K562 (cell line): ENCODE measurements around the gene MPV17L2. TPM values are rescaled to one million over a fixed set of nuclear protein-coding genes. Genes with fewer than 3 reads are reported as not detected.
A peak's percentile ranks its signal among the peaks of the same experiment; 100 is the strongest.

Experiments
- BACH1 ChIP-seq: fragments of 200-800 bp; sonication (Bioruptor generic); IDR thresholded peaks from 2 replicates; pipeline ENCODE4 v1.6.1; 2016; ENCODE audit warnings: missing genetic modification characterization, missing compliant biosample characterization
- ESRRB ChIP-seq: fragments of 250-450 bp; sonication (Bioruptor Pico); IDR thresholded peaks from 2 replicates; pipeline ENCODE4 v1.5.0; 2020; ENCODE audit warnings: mild to moderate bottlenecking, moderate library complexity, borderline replicate concordance
- ID3 ChIP-seq, 2 experiments: fragments of 250-450 bp in 1 of 2; fragments of 450-650 bp in 1 of 2; sonication (Bioruptor Pico) in 1 of 2; IDR thresholded peaks; 2 replicates each; pipeline versions ENCODE4 v1.6.1 to v1.8.0; 2016 to 2021; ENCODE audit warnings: mild to moderate bottlenecking in 2 of 2, moderate library complexity in 2 of 2, missing compliant biosample characterization in 1 of 2, missing genetic modification characterization in 1 of 2
- MAFF ChIP-seq: IDR thresholded peaks from 2 replicates; pipeline ENCODE4 v1.6.1; 2012; ENCODE audit warnings: low read length, improper control_type of control experiment
- MBD2 ChIP-seq: sonication (generic); IDR thresholded peaks from 2 replicates; pipeline ENCODE4 v1.6.1; 2016; ENCODE audit warnings: low read depth, borderline replicate concordance
- MYC ChIP-seq, 2 experiments: fragments of 250-450 bp in 1 of 2; sonication (Bioruptor Pico) in 1 of 2; IDR thresholded peaks; 2 replicates each; pipeline versions ENCODE4 v1.5.1 to v1.6.1; 2012 to 2021; ENCODE audit warnings: low read depth in 2 of 2, borderline replicate concordance in 1 of 2, improper control_type of control experiment in 1 of 2, low read length in 1 of 2, mild to moderate bottlenecking in 1 of 2, moderate library complexity in 1 of 2
- POLR3G ChIP-seq: IDR thresholded peaks from 2 replicates; pipeline ENCODE4 v1.6.1; 2011; ENCODE audit not compliant: insufficient read length, insufficient replicate concordance; ENCODE audit errors: extremely low read depth
- RBM22 ChIP-seq: fragments of 200-400 bp; formaldehyde crosslinking; IDR thresholded peaks from 2 replicates; pipeline ENCODE4 v1.6.1; 2018; ENCODE audit warnings: low read length, low read depth; ENCODE audit not compliant: poor library complexity, severe bottlenecking
- SMAD4 ChIP-seq: fragments of 250-450 bp; sonication (Bioruptor Pico); conservative IDR thresholded peaks from 2 replicates; pipeline ENCODE4 v1.8.0; 2021; ENCODE audit warnings: inconsistent platforms, mild to moderate bottlenecking, moderate library complexity
- SP2 ChIP-seq: IDR thresholded peaks from 2 replicates; pipeline ENCODE4 v1.6.1; 2011; ENCODE audit warnings: mild to moderate bottlenecking, low read depth, low read length, moderate library complexity; ENCODE audit not compliant: poor library complexity, severe bottlenecking; ENCODE audit errors: extremely low read depth
- THRAP3 ChIP-seq: fragments of 450-650 bp; IDR thresholded peaks from 2 replicates; pipeline ENCODE4 v1.6.1; 2016; ENCODE audit warnings: mild to moderate bottlenecking, inconsistent platforms, borderline replicate concordance
- ZBTB17 ChIP-seq: fragments of 450-650 bp; formaldehyde crosslinking; IDR thresholded peaks from 2 replicates; pipeline ENCODE4 v1.4.0; 2020; ENCODE audit warnings: mild to moderate bottlenecking
- ZFP30 ChIP-seq: fragments of 250-450 bp; sonication (Bioruptor Pico); IDR thresholded peaks from 2 replicates; pipeline ENCODE4 v1.8.0; 2022; ENCODE audit warnings: moderate library complexity, mild to moderate bottlenecking, inconsistent platforms, borderline replicate concordance
- ZNF24 ChIP-seq: fragments of 450-650 bp; IDR thresholded peaks from 2 replicates; pipeline ENCODE4 v1.6.1; 2016
- polyA plus RNA-seq, 8 experiments: library from polyadenylated mRNA; depleted of rRNA in 4 of 8; stranded (reverse) in 5 of 8; unstranded in 3 of 8; fragments of >200 nt; fragmentation: Nextera tagmentation in 2 of 8; fragmentation: Illumina TruSeq in 1 of 8; extraction: Ambion mirVana in 2 of 8; extraction: Trizol in 1 of 8; gene quantifications; 2 replicates each; pipeline versions ENCODE4 v1.2.1 to v1.2.3, GENCODE V29; 2011 to 2014; ENCODE audit warnings: inconsistent platforms in 1 of 8, missing spikeins in 1 of 8
- total RNA-seq, 7 experiments: library from RNA; depleted of rRNA in 6 of 7; stranded (reverse); fragments of >200 nt in 6 of 7; fragmentation: Illumina TruSeq in 2 of 7; extraction: Trizol in 2 of 7; gene quantifications; 2 replicates each; pipeline versions ENCODE4 v1.2.1 to v1.2.3, GENCODE V29; 2011 to 2021; ENCODE audit warnings: low replicate concordance in 1 of 7
- TF ChIP-seq, protein P1 (sequence below): sonication (generic); formaldehyde crosslinking; IDR thresholded peaks from 2 replicates; pipeline ENCODE4 v1.8.0; 2022; ENCODE audit warnings: missing genetic modification reagents, mild to moderate bottlenecking, moderate library complexity, borderline replicate concordance
- TF ChIP-seq, protein P2 (sequence below), 3 experiments: fragments of 200-800 bp in 1 of 3; fragments of 250-450 bp in 1 of 3; fragments of 450-650 bp in 1 of 3; sonication (Bioruptor Pico) in 1 of 3; sonication (Bioruptor generic) in 1 of 3; formaldehyde crosslinking in 1 of 3; IDR thresholded peaks; 2 replicates each; pipeline versions ENCODE4 v1.6.1 to v1.8.0; 2016 to 2022; ENCODE audit warnings: mild to moderate bottlenecking in 2 of 3, missing genetic modification characterization in 2 of 3, missing compliant biosample characterization in 1 of 3, moderate library complexity in 1 of 3
- TF ChIP-seq, protein P3 (sequence below): fragments of 450-650 bp; IDR thresholded peaks from 2 replicates; pipeline ENCODE4 v1.6.1; 2014; ENCODE audit warnings: low read depth, mild to moderate bottlenecking, moderate library complexity, borderline replicate concordance

The MPV17L2 gene
- total and polyA plus RNA-seq, 9 of the 15 experiments (the other 6 are each of a cell fraction or from before 2014, with no cell fraction given) = 10.6 to 60.2 (median 28.5) TPM

GRCh38 chr19:18160971-18161635 lies 31.9 kb upstream of the MPV17L2 start (continued):
- TF ChIP-seq, protein P1, sequence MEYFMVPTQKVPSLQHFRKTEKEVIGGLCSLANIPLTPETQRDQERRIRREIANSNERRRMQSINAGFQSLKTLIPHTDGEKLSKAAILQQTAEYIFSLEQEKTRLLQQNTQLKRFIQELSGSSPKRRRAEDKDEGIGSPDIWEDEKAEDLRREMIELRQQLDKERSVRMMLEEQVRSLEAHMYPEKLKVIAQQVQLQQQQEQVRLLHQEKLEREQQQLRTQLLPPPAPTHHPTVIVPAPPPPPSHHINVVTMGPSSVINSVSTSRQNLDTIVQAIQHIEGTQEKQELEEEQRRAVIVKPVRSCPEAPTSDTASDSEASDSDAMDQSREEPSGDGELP = peak; percentile 5; the same call in 1 of the 2 replicates
- TF ChIP-seq ZFP30 (CRISPR knock-in tag) = no peak
- TF ChIP-seq ID3 (CRISPR knock-in tag; IDR thresholded peaks at IDR 0.05) = no peak
- no peak for TF ChIP-seq ID3 (tag; IDR thresholded peaks at IDR 0.05)
- 0 out of 2 replicates have a peak, but pooled peaks have one; percentile 48 for TF ChIP-seq ZBTB17
- TF ChIP-seq, protein P2, sequence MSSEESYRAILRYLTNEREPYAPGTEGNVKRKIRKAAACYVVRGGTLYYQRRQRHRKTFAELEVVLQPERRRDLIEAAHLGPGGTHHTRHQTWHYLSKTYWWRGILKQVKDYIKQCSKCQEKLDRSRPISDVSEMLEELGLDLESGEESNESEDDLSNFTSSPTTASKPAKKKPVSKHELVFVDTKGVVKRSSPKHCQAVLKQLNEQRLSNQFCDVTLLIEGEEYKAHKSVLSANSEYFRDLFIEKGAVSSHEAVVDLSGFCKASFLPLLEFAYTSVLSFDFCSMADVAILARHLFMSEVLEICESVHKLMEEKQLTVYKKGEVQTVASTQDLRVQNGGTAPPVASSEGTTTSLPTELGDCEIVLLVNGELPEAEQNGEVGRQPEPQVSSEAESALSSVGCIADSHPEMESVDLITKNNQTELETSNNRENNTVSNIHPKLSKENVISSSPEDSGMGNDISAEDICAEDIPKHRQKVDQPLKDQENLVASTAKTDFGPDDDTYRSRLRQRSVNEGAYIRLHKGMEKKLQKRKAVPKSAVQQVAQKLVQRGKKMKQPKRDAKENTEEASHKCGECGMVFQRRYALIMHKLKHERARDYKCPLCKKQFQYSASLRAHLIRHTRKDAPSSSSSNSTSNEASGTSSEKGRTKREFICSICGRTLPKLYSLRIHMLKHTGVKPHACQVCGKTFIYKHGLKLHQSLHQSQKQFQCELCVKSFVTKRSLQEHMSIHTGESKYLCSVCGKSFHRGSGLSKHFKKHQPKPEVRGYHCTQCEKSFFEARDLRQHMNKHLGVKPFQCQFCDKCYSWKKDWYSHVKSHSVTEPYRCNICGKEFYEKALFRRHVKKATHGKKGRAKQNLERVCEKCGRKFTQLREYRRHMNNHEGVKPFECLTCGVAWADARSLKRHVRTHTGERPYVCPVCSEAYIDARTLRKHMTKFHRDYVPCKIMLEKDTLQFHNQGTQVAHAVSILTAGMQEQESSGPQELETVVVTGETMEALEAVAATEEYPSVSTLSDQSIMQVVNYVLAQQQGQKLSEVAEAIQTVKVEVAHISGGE (CRISPR knock-in tag; IDR thresholded peaks at IDR 0.05) = no peak; a peak in 1 of 6 replicates
- TF ChIP-seq SP2 = no peak
- TF ChIP-seq POLR3G = no peak
- TF ChIP-seq THRAP3 = no peak
- TF ChIP-seq SMAD4 (CRISPR knock-in tag) = peak; percentile 61
- no peak for TF ChIP-seq BACH1 (tag)
- TF ChIP-seq RBM22 = no peak
- no peak; the same call in 1 of the 2 replicates for TF ChIP-seq ZNF24
- no peak for TF ChIP-seq MBD2
- TF ChIP-seq MAFF = no peak
- TF ChIP-seq ESRRB (CRISPR knock-in tag) = no peak
- TF ChIP-seq MYC (IDR thresholded peaks at IDR 0.05; ENCODE audit: low read depth, low read length) = peak; percentile 97
- TF ChIP-seq MYC (CRISPR knock-in tag; IDR thresholded peaks at IDR 0.05; ENCODE audit: borderline replicate concordance, low read depth) = no peak
- TF ChIP-seq, protein P3, sequence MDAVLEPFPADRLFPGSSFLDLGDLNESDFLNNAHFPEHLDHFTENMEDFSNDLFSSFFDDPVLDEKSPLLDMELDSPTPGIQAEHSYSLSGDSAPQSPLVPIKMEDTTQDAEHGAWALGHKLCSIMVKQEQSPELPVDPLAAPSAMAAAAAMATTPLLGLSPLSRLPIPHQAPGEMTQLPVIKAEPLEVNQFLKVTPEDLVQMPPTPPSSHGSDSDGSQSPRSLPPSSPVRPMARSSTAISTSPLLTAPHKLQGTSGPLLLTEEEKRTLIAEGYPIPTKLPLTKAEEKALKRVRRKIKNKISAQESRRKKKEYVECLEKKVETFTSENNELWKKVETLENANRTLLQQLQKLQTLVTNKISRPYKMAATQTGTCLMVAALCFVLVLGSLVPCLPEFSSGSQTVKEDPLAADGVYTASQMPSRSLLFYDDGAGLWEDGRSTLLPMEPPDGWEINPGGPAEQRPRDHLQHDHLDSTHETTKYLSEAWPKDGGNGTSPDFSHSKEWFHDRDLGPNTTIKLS = no peak
